IMR-90 (cell line): ENCODE data around the gene PHETA1. TPM values are rescaled to one million over a fixed set of nuclear protein-coding genes. Genes with fewer than 3 reads are reported as not detected.

Experiments used
- ATAC-seq: fragments of 200-7000 bp; cut with Tn5 transposase; 2 replicates; pipeline ENCODE4 v1.9.1; 2020; ENCODE audit warnings: low read depth, mild to moderate bottlenecking, moderate library complexity
- BruUV-seq: library from RNA; stranded (reverse); fragments of 400-500 nt; replicated peaks from 2 replicates; lab custom pipeline; 2021; lab: Mats Ljungman, UMichigan
- CTCF ChIA-PET: fragments of 300-600 bp; formaldehyde crosslinking; extraction: SDS; loops from one replicate; lab custom pipeline; 2021; ENCODE audit warnings: antibody characterized with exemption; lab: Yijun Ruan, JAX
- POLR2A ChIA-PET: fragments of 300-600 bp; sonication (Branson Sonifier 250); formaldehyde crosslinking; loops from one replicate; lab custom pipeline; 2022; ENCODE audit warnings: antibody characterized with exemption; ENCODE audit not compliant: unreplicated experiment; lab: Charles Lee
- DNase-seq: peaks from one replicate; pipeline ENCODE4 v3.0.0; 2013
- H2AFZ ChIP-seq: replicated peaks from 2 replicates; pipeline ENCODE3; 2013; ENCODE audit warnings: low read length, mild to moderate bottlenecking; ENCODE audit not compliant: poor library complexity
- H2AK5ac ChIP-seq: 2 replicates; pipeline ENCODE4 v1.6.1; 2013; ENCODE audit warnings: low read depth, low read length, inconsistent platforms
- H2AK9ac ChIP-seq: replicated peaks from 2 replicates; pipeline ENCODE3; 2013; ENCODE audit warnings: mild to moderate bottlenecking, low read depth, low read length, moderate library complexity; ENCODE audit not compliant: poor library complexity
- H2BK120ac ChIP-seq: 2 replicates; pipeline ENCODE4 v1.6.1; 2013; ENCODE audit warnings: low read depth, low read length, inconsistent platforms
- H2BK15ac ChIP-seq: 3 replicates; pipeline ENCODE4 v1.6.1; 2013; ENCODE audit warnings: low read depth, low read length, inconsistent platforms
- H2BK20ac ChIP-seq: 2 replicates; pipeline ENCODE4 v1.6.1; 2013; ENCODE audit warnings: low read depth, mild to moderate bottlenecking, inconsistent platforms, low read length, moderate library complexity
- H2BK5ac ChIP-seq: 2 replicates; pipeline ENCODE4 v1.6.1; 2013; ENCODE audit warnings: mild to moderate bottlenecking, low read depth, low read length, inconsistent platforms; ENCODE audit not compliant: poor library complexity, severe bottlenecking
- H3K14ac ChIP-seq: replicated peaks from 2 replicates; pipeline ENCODE4 v1.6.1; 2013; ENCODE audit warnings: low read depth, low read length, inconsistent platforms
- H3K18ac ChIP-seq: 2 replicates; pipeline ENCODE4 v1.6.1; 2013; ENCODE audit warnings: low read depth, low read length, control low read depth
- H3K23ac ChIP-seq: 2 replicates; pipeline ENCODE4 v1.6.1; 2013; ENCODE audit warnings: low read depth, low read length, inconsistent platforms
- H3K27ac ChIP-seq: 2 replicates; pipeline ENCODE4 v1.5.1; 2013; ENCODE audit warnings: mild to moderate bottlenecking, control low read depth, low read length; ENCODE audit not compliant: insufficient read depth
- H3K27me3 ChIP-seq: 2 replicates; pipeline ENCODE4 v1.6.1; 2013; ENCODE audit warnings: low read length; ENCODE audit not compliant: control insufficient read depth, insufficient read depth
- H3K36me3 ChIP-seq: 2 replicates; pipeline ENCODE4 v1.6.1; 2013; ENCODE audit warnings: low read length, mixed read lengths; ENCODE audit not compliant: control insufficient read depth, insufficient read depth
- H3K4ac ChIP-seq: 2 replicates; pipeline ENCODE4 v1.6.1; 2013; ENCODE audit warnings: low read depth, low read length, inconsistent platforms
- H3K4me1 ChIP-seq: 2 replicates; pipeline ENCODE4 v1.6.1; 2013; ENCODE audit warnings: low read length, mixed read lengths; ENCODE audit not compliant: control insufficient read depth, insufficient read depth
- H3K4me2 ChIP-seq: 2 replicates; pipeline ENCODE4 v1.6.1; 2013; ENCODE audit warnings: low read depth, mild to moderate bottlenecking, control low read depth, low read length, moderate library complexity
- H3K4me3 ChIP-seq: 2 replicates; pipeline ENCODE4 v1.5.1; 2013; ENCODE audit warnings: low read depth, mild to moderate bottlenecking, control low read depth, low read length, moderate library complexity; ENCODE audit not compliant: insufficient read depth
- H3K56ac ChIP-seq: 2 replicates; pipeline ENCODE4 v1.6.1; 2013; ENCODE audit warnings: low read length, inconsistent platforms; ENCODE audit not compliant: insufficient read depth; ENCODE audit errors: extremely low read depth
- H3K79me1 ChIP-seq, 2 experiments: 2 replicates each; pipeline ENCODE4 v1.6.1; 2013; ENCODE audit warnings: low read length in 2 of 2, inconsistent platforms in 1 of 2, low read depth in 1 of 2
- H3K9ac ChIP-seq: 2 replicates; pipeline ENCODE4 v1.6.1; 2013; ENCODE audit warnings: low read depth, low read length, control low read depth
- H3K9me1 ChIP-seq: 2 replicates; pipeline ENCODE4 v1.6.1; 2013; ENCODE audit warnings: low read length, inconsistent platforms; ENCODE audit not compliant: insufficient read depth
- H3K9me3 ChIP-seq: 2 replicates; pipeline ENCODE4 v1.6.1; 2013; ENCODE audit warnings: low read length; ENCODE audit not compliant: control insufficient read depth, insufficient read depth
- H4K20me1 ChIP-seq: 2 replicates; pipeline ENCODE4 v1.6.1; 2013; ENCODE audit warnings: low read length, inconsistent platforms; ENCODE audit not compliant: insufficient read depth
- H4K5ac ChIP-seq: 2 replicates; pipeline ENCODE4 v1.6.1; 2013; ENCODE audit warnings: mild to moderate bottlenecking, low read depth, low read length, control low read depth
- H4K8ac ChIP-seq, 2 experiments: 2 replicates each; pipeline ENCODE4 v1.6.1; 2013; ENCODE audit warnings: low read depth in 2 of 2, low read length in 2 of 2, control low read depth in 1 of 2, inconsistent platforms in 1 of 2
- H4K91ac ChIP-seq: 2 replicates; pipeline ENCODE4 v1.6.1; 2013; ENCODE audit warnings: low read depth, low read length, inconsistent platforms; ENCODE audit not compliant: insufficient read depth
- BHLHE40 ChIP-seq: fragments of 150-350 bp; IDR thresholded peaks from 2 replicates; pipeline ENCODE4 v1.6.1; 2016; ENCODE audit warnings: mild to moderate bottlenecking, low read depth, low read length
- CEBPB ChIP-seq: IDR thresholded peaks from 2 replicates; pipeline ENCODE4 v1.6.1; 2012; ENCODE audit warnings: low read depth, low read length, improper control_type of control experiment
- CHD1 ChIP-seq: IDR thresholded peaks from 2 replicates; pipeline ENCODE4 v1.6.1; 2012; ENCODE audit warnings: low read depth, low read length, improper control_type of control experiment
- FOS ChIP-seq: fragments of 150-350 bp; IDR thresholded peaks from 2 replicates; pipeline ENCODE4 v1.6.1; 2016; ENCODE audit warnings: low read depth, low read length
- MAFK ChIP-seq: IDR thresholded peaks from 2 replicates; pipeline ENCODE4 v1.6.1; 2012; ENCODE audit warnings: low read depth, low read length, improper control_type of control experiment
- MAZ ChIP-seq: IDR thresholded peaks from 2 replicates; pipeline ENCODE4 v1.6.1; 2012; ENCODE audit warnings: low read depth, mild to moderate bottlenecking, low read length, improper control_type of control experiment, moderate library complexity, borderline replicate concordance
- MXI1 ChIP-seq: IDR thresholded peaks from 2 replicates; pipeline ENCODE4 v1.6.1; 2012; ENCODE audit warnings: low read depth, mild to moderate bottlenecking, low read length, moderate library complexity, borderline replicate concordance
- NFE2L2 ChIP-seq: fragments of 150-350 bp; IDR thresholded peaks from 2 replicates; pipeline ENCODE4 v1.6.1; 2016; ENCODE audit warnings: low read depth, mild to moderate bottlenecking, low read length
- RCOR1 ChIP-seq: IDR thresholded peaks from 2 replicates; pipeline ENCODE4 v1.6.1; 2012; ENCODE audit warnings: mild to moderate bottlenecking, low read length, improper control_type of control experiment; ENCODE audit not compliant: insufficient replicate concordance
- SMC3 ChIP-seq: fragments of 150-350 bp; IDR thresholded peaks from 2 replicates; pipeline ENCODE4 v1.6.1; 2016; ENCODE audit warnings: low read depth, mild to moderate bottlenecking, antibody characterized with exemption, low read length, moderate library complexity
- USF2 ChIP-seq: fragments of 150-350 bp; IDR thresholded peaks from 2 replicates; pipeline ENCODE4 v1.6.1; 2017; ENCODE audit warnings: mild to moderate bottlenecking, antibody characterized with exemption, low read length, low read depth
- WGBS, 2 experiments: methylation state at CpG; one replicate each; pipeline versions ENCODE4 v1.1.5 to v1.1.7; 2013; ENCODE audit warnings: missing lambda C conversion rate in 2 of 2; ENCODE audit not compliant: insufficient read length in 1 of 2; ENCODE audit errors: extremely low coverage in 2 of 2; 5-methylcytosine and 5-hydroxymethylcytosine counted together
- dilution Hi-C: fragments of 300-500 bp; cut with HindIII; formaldehyde crosslinking; loops from one replicate; pipeline ENCODE4 v1.14.3; 2018; ENCODE audit warnings: low sequenced_read_pairs; ENCODE audit not compliant: unreplicated experiment
- in situ Hi-C: fragments of 300-500 bp; cut with MboI; formaldehyde crosslinking; loops from 3 replicates; pipeline ENCODE4 v1.14.3; 2019; ENCODE audit warnings: low sequenced_read_pairs, inconsistent platforms, mixed read lengths
- intact Hi-C: fragments of 100-400 bp; cut with micrococcal nuclease; formaldehyde crosslinking; loops from 2 replicates; pipeline ENCODE4 v1.10.0; 2022
- polyA plus RNA-seq, 3 experiments: library from polyadenylated mRNA; depleted of rRNA; stranded (reverse); fragments of >200 nt; gene quantifications; 2 replicates each; pipeline ENCODE4 v1.2.3, GENCODE V29; 2012; ENCODE audit warnings: low replicate concordance in 1 of 3
- total RNA-seq: library from RNA; depleted of rRNA; stranded (reverse); fragments of >200 nt; gene quantifications from 2 replicates; pipeline ENCODE4 v1.2.3, GENCODE V29; 2012

The PHETA1 gene
- total and polyA plus RNA-seq, 2 of the 4 experiments (the other 2 are of a cell fraction), result 3.2 to 6.6 TPM

DNA sequence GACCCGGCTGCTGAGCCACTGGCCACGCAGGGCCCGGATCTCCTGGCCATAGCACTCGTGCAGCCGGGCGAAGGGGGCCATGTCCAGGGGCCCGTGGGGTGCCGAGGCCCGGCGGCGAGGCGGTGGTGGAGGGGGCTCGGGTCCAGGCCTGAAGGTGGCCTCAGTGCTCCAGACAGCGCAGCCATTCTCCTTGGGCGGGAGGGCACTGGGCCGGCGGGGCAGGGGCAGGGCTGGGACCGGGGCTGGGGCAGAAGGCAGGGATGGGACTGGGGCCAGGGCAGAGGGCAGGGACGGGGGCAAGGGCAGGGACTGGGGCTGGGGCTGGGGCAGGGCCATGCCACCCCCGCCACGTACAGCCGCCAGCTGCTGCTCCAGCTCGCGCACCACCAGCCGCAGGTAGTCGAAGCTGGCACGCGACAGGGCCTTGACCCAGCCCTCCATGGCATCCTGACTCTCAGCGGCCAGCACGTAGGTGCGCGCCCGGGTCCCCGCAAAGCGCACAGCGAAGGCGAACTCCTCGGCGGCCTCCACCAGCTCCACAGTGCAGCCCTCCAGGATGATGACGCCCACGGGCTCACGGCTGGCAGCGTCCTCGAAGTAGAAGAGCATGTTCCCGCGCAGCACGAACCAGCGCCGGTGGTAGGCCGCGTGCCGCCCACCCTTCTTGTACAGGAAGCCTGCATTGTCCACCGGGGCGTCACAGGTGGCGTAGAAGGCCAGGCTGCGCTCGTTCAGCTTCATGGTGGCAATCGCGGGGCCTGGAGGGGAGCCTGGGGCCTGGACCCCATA, 6.0 kb downstream of the PHETA1 start:
- intact Hi-C loops, result no loop called here
- H3K14ac ChIP-seq, result no peak overlapping the region
- H3K9me3 ChIP-seq, result no peaks in the 10 kb centered on the region
- H2BK5ac ChIP-seq, result no peak overlapping the region
- BruUV-seq, result no TSS peak
- ChIA-PET CTCF (no interaction called here), POLR2A (no interaction called here)
- no peak overlapping the region for H2BK120ac ChIP-seq
- no peak overlapping the region for H2AK5ac ChIP-seq
- no peak overlapping the region for H4K8ac ChIP-seq
- no peak overlapping the region for H3K4me2 ChIP-seq
- WGBS, 2 experiments, result 97% methylated on average over 44 of the region's 59 CpGs; no CpG with 5 or more reads in 1 of the 2 experiments
- no peak overlapping the region for H2BK20ac ChIP-seq
- peaks cover 17% of the 10 kb centered on the region for H3K36me3 ChIP-seq
- H3K27me3 ChIP-seq, result no peaks in the 10 kb centered on the region
- peaks cover 9 to 32% of the 10 kb centered on the region in 2 experiments; a peak in 3 of 4 replicates for H3K79me1 ChIP-seq
- H3K4me1 ChIP-seq, result peaks cover 4% of the 10 kb centered on the region
- H3K4me3 ChIP-seq, result no peak overlapping the region
- H4K91ac ChIP-seq, result no peak overlapping the region
- H2AK9ac ChIP-seq, result peak overlapping the region; percentile 67
- H3K27ac ChIP-seq, result no peak overlapping the region
- in situ Hi-C loops, result no loop called here
- no peaks in the 10 kb centered on the region for H4K20me1 ChIP-seq
- TF ChIP-seq MAFK (no peak), USF2 (no peak), CHD1 (no peak), MXI1 (no peak), FOS (no peak), MAZ (no peak), BHLHE40 (no peak), NFE2L2 (no peak), SMC3 (no peak), CEBPB (no peak), RCOR1 (no peak)
- ATAC-seq (no peak), DNase-seq (no peak)
- H3K4ac ChIP-seq, result no peak overlapping the region
- no peak overlapping the region for H3K23ac ChIP-seq
- no peak overlapping the region for H2BK15ac ChIP-seq
- H2AFZ ChIP-seq, result no peak overlapping the region
- 0 out of 2 replicates have a peak, but pooled peaks cover 6% of the 10 kb centered on the region for H3K9me1 ChIP-seq
- dilution Hi-C loops, result no loop called here
- H3K18ac ChIP-seq, result no peak overlapping the region
- H4K5ac ChIP-seq, result no peak overlapping the region
- H3K9ac ChIP-seq, result no peak overlapping the region
- no peak overlapping the region for H3K56ac ChIP-seq
